DMS79 treated with DMSO at 0.1 percent for 48 hours (cell line): ENCODE measurements around the gene AIFM3.
A peak's percentile ranks its signal among the peaks of the same experiment; 100 is the strongest.
"Not testable (repeated sequence)": the region's sequence is repeated elsewhere in the genome, so short reads cannot be mapped to it uniquely, and the experiment has no call there.

ENCODE experiments used
- DNase-seq: peaks from one replicate; lab custom pipeline; 2025; lab: John Stamatoyannopoulos, UW

AIFM3 gene

DNA sequence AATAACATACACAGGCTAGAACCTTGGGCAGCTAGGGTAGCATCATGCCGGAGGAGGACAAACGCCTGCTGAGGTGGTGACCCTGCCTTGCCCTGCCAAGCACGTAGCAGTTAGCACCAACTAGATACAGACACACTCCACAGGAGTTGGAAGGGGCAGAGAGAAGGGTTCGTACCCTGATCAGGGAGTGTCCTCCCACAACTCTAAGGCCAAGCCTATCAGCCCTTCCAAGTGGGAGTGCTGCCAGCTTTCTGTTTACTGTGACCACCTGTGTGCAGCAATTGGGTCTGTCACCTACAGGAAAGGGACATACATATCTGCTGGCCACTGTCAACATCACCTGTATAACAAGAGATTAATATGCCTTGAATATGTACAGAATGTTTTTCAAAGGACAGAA lies 36.7 kb downstream of the AIFM3 start:
- no peak for DNase-seq

DNA sequence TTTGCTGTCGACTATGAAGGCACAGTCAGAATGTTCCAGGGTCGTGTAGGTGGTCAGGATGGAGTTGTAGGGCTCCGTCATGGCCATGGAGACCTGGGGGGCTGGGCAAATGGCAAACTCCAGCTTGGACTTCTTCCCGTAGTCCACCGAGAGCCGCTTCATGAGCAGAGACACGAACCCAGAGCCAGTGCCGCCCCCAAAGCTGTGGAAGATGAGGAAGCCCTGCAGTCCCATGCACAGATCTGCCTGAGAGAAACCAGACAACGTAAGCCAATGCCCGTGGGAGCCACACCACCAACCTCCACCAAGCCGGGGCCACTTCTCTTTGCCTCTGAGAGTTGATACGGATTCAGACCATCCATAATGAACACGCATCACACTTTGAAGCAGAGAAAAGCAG lies 42.2 kb downstream of the AIFM3 start:
- DNase-seq: not testable (repeated sequence)

GRCh38 chr22:21009638-21010425 lies 42.8 kb downstream of the AIFM3 start:
- no peak for DNase-seq

GRCh38 chr22:21010426-21011113 lies 43.5 kb downstream of the AIFM3 start:
- DNase-seq: no peak

DNA sequence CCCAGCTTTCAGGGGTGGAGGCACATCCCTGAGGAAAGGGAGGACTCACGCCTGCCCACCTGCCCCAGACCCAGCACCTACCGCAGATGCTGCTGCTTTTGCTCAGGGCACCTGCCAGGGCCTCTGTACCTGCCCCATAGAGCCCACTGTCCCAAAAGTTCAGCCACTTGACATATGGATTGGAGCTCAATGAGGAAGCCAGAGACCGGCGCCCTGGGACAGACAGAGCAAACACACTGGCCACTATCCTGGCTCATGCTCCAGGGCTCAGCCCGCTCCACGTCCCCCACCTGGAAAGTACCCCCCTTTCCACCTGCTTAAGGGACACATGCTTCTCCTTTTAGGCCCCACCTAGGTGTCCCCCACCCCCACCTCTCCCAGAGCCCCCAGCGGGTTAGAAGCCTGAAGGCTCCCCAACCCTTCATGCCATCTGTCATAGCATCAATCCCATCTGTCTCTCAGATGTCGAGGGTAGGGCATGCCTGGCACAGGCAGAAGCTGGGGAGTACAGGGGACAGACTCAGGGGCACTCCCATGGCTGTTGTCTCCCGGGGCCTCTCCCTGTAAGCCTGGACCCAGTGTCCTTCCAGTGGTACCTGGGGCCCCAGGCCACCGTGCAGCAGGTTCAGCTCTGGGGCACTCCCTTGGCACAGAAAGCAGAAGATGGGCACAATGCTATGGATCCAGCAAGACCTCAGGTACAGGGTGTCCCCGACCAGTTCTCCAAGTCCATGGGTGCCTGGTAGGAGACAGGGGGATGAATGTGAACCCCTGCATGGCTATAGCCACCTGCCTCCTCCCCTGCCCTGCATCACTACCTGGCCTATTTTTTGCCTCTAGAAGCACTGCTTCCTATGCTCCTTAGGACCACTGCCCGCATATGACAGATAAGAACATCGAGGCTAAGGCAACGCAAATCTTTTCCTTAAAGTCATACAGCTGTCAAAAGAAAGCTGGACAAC lies 45.7 kb downstream of the AIFM3 start:
- no peak for DNase-seq

DNA sequence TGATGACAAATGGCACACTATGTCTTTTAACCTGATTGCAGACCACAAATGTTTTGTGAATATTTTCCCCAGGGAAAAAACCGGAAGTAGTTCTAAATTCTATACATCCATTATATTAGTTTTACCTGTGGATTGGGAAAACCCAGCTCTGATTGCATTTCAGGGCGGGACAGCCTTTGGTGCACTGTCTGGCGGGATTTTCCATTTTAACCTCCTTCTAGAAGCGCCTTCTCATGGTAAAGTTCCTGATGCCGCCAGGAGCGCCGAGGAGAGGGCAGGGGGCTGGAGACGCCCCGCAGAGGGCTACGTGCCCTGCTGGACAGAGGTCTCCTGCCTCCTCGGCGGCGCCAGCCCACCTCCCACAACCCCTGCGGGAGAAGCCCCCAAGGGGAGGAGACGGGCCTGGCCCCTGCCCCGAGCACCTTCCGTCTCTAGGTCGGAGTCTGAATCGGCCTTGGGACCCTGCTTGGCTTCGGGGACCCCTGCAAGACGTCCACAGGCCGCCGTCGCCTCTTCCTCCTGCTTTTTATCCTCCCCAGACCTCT lies 46.7 kb downstream of the AIFM3 start:
- no peak for DNase-seq

DNA sequence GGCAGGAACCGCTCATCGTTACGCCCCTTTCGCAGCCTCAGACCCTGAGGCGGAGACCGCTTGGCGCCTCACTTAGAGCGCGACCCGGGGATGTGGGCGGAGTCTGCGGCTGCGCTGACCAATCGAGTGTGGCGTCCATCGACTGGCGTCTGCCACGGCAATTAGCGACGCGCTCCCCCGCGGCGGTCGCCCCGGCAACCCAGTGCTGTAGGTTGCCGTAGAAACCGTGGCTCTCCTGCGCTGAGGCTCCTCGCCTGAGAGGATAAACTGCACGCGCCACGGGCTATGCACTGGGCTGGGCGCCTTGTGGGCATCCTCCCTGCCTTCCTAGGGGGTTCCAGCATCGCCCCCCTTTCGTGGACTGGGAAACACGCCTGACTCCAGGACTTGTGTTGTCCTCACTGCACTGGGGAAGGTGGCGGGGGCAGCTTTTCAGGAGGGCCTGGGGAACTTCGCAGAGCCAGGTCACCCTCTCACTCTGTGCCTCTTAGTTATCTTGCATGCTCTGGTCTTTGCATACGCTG lies 47.2 kb downstream of the AIFM3 start:
- DNase-seq: peak; percentile 71

- no peak for DNase-seq
Observed at GRCh38 chr22:21014726-21015465, 47.8 kb downstream of the AIFM3 start, which contains the start of gene P2RX6. P2RX6 (plus strand) TSS chr22:21015165; CDS start chr22:21015175, 10 bp downstream.

GRCh38 chr22:21015466-21016006 lies 48.5 kb downstream of the AIFM3 start:
- no peak for DNase-seq

- DNase-seq: no peak
Observed at GRCh38 chr22:21016644-21017420, 49.8 kb downstream of the AIFM3 start.

- DNase-seq: no peak
Observed at GRCh38 chr22:21018314-21018713, 51.3 kb downstream of the AIFM3 start.

DNA sequence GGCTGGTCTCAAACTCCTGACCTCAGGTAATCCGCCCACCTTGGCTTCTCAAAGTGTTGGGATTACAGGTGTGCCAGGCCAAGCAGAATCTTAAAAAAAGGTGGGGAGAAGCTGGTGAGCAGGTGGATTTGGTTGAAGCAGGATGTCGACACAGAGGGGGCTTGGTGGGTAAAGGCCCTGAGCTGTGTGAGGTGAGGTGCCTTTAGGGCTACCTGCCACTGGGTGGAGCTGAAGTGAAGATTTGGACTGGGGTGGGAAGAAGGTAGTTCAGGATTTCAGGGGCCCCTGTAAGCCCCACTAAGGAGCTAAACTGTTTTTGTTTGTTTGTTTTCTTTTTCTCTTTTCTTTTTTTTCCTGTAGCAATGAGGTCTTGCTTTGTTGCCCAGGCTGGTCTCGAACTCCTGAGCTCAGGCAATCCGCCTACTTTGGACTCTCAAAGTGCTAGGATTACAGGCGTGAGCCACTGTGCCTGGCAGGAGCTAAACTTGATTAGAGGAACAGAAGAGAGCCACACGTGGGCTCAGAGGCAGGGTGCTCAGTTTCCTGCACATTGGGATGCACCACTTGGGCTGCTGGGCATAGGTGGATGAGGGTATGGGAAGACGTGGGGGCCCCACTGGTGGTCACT lies 53.9 kb downstream of the AIFM3 start:
- DNase-seq: no peak

- no peak for DNase-seq
Observed at GRCh38 chr22:21022507-21022906, 55.5 kb downstream of the AIFM3 start.

GRCh38 chr22:21022955-21023614 lies 56.0 kb downstream of the AIFM3 start:
- no peak for DNase-seq

- DNase-seq: no peak
Observed at GRCh38 chr22:21025266-21025665, 58.2 kb downstream of the AIFM3 start.

DNA sequence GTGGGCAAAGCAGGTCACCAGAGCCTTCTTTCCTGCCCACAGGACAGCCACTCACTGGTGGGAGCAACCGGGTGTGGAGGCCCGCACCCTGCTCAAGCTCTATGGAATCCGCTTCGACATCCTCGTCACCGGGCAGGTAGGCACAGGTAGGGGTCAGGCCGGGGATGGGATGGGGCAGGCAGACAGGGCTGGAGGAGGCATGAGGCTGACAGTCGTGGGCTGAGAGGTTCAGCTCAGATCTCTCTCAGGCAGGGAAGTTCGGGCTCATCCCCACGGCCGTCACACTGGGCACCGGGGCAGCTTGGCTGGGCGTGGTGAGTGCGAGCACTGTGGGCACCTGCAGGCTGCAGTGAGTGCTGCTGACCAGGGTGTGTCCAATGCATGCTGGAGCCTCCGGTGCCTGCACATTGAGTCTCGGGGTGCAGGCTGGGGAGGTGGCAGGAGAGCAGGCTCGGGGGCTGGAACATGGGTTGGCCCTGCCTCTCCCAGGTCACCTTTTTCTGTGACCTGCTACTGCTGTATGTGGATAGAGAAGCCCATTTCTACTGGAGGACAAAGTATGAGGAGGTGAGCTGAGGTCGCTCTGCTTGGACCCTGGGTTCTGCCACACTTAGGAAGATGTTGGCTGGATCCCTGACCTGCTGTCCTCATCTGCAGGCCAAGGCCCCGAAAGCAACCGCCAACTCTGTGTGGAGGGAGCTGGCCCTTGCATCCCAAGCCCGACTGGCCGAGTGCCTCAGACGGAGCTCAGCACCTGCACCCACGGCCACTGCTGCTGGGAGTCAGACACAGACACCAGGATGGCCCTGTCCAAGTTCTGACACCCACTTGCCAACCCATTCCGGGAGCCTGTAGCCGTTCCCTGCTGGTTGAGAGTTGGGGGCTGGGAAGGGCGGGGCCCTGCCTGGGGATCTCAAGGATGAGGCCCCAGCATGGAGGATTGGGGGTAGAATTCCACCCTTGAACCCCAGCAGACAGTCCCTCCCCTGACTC lies 59.0 kb downstream of the AIFM3 start:
- no peak for DNase-seq
